HS-27A (cell line): ENCODE measurements around the gene TMEM176B.
"Not testable (repeated sequence)": the region's sequence is repeated elsewhere in the genome, so short reads cannot be mapped to it uniquely, and the experiment has no call there.

Source experiments
- DNase-seq: peaks from one replicate; pipeline ENCODE4 v3.0.0-alpha.2; 2012; ENCODE audit warnings: low read depth, missing footprints

The TMEM176B gene

GRCh38 chr7:150790416-150791075, 9.6 kb downstream of the TMEM176B start:
- DNase-seq, result no peak

DNA sequence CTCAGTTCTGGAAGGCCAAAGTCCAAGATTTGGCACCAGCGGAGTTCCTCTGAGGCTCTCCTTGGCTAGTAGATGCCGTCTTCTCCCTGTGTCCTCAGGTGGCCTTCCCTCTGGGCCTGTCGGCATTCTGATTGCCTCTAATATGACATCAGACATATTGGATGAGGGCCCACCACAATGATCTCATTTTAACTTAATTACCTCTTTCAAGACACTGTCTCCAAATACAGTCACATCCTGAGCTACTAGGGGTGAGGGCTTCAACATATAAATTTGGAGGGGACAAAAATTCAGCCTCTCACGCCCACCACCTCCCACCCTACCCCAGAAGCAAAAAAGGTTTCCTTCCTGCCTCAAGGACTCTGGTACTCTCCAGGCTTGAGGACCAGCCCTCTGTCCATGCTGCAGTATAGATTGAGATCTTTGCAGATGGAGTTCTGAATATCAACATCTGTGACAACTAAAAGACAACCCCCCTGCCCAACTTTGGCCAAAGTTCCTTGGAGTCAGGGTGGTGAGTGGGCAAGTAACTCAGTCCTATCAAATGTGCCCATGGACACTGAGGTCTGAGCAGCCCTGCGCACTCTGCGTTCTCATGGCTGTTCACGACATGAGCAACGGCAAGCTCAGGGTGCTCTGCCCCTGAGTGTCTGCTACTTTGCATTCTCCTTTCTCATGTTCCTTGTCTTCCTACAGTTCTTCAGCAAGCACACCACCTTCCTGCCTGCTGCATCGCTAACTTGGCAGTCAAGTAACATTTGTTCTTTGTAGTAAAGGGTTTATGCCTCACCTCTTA, 11.5 kb downstream of the TMEM176B start:
- no peak for DNase-seq

- no peak for DNase-seq
Observed at GRCh38 chr7:150787321-150788281, 12.6 kb downstream of the TMEM176B start.

GRCh38 chr7:150784954-150785353, 15.2 kb downstream of the TMEM176B start:
- no peak for DNase-seq

DNA sequence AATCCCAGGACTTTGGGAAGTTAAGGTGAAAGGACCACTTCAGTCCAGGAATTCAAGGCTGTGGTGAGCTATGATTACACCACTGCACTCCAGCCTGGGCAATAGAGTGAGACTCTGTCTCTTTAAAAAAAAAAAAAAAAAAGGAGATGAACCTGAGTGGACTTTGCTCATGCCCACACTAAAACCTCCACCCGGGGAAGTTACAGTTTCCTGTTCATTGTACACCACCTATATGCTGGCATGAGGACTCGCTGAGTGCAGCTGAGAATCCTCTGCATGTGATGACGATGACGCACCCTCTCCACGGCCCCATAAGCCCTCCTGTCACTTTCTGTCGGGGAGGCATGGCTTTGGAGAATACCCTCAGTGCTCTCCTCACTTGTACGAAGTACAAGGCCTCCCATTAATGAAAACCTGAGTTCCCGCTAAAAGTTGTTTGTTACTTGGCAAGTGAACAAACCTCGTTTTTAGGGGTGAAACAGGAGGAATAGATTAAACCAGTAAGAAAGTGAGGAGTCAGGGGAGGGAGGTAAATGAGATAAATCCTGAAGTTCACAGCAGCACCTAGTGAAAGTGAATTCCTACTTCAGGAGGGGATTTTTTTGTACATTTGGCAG, 15.9 kb downstream of the TMEM176B start:
- no peak for DNase-seq

GRCh38 chr7:150781961-150782360, 18.2 kb downstream of the TMEM176B start:
- DNase-seq, result no peak

GRCh38 chr7:150781103-150781502, 19.1 kb downstream of the TMEM176B start:
- DNase-seq, result no peak

DNA sequence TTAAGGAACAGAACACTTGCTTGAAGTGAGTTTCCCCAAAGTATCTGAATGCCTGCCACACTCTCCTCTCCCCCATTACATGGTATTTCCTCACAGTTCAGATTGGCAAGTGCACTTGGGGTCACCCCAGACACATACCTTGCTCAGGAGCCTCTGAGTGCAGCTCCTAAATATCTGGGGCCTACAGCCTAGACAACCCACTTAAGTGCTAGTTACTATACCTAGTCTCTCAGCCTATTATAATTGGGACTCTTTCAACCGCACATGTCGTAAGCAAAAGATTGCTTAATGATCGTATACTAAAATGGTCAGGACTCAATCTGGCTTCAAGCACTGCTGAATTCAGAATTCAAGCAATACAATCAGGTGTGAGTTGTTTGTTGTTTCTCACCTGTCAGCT, 19.9 kb downstream of the TMEM176B start:
- DNase-seq, result no peak

- DNase-seq, result peak; percentile 7
Observed at GRCh38 chr7:150778738-150779301, 21.3 kb downstream of the TMEM176B start.

GRCh38 chr7:150778014-150778737, 22.0 kb downstream of the TMEM176B start:
- DNase-seq, result no peak

DNA sequence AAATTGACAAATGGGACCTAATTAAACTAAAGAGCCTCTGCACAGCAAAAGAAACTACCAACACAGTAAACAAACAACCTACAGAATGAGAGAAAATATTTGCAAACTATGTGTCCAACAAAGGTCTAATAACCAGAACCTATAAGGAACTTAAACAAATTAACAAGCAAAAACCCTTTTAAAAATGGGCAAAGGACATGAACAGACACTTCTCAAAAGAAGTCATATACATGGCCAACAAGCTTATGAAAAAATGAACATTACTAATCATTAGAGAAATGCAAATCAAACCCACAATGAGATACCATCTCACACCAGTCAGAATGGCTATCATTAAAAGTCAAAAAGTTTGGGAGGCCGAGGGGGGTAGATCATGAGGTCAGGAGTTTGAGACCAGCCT, 26.0 kb downstream of the TMEM176B start:
- not testable (repeated sequence) for DNase-seq

DNA sequence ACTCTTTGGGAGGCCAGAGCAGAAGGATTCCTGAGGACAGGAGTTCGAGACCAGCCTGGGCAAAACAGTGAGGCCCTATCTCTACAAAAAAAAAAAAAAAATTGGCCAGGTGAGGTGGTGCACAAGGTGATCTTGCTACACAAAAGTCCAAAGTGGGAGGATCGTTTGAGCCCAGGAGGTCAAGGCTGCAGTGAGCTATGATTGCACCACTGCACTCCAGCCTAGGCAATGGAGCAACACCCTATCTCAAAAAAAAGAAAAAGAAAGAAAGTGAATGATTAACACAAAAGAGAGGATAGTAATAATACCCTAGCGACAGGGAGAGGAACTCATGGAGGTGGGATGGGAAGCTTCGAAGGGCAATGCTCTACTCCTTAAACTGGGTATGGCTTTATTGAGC, 30.4 kb downstream of the TMEM176B start:
- no peak for DNase-seq

- no peak for DNase-seq
Observed at GRCh38 chr7:150766334-150766709, 33.8 kb downstream of the TMEM176B start.

DNA sequence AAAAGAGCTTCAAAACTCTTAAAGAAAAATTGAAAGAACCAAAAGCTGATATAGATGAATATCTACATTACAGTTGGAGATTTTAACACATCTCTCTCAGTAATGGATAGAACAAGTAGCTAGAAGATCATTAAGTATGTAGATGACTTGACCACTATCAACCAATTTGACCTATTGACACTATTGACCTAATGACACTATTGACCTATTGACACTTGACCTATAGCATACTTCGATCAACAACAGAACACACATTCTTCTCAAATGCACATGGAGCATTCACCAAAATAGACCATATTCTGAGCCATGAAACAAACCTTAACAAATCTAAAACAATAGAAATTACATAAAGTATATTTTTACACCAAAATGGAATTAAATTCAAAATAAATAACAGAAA, 40.7 kb downstream of the TMEM176B start:
- no peak for DNase-seq

DNA sequence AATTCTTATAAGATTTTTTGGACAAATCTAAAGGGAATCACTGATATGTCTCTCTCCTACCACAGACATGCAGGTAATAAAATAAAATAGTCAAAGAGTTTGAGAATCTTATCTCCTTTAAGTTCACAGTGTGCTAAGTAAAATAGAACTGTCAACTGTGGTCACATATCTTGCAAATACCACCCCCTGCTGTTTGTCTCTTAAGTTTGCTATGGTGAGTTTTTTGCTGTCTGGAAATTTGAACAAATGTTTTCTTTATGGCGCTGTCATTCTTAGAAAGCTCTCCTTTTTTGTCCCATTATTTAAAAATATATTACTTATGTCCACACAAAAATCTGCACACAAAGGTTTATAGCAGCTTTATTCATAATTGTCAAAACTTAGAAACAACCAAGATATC, 43.3 kb downstream of the TMEM176B start:
- DNase-seq, result no peak

- DNase-seq, result no peak
Observed at GRCh38 chr7:150756166-150756565, 44.0 kb downstream of the TMEM176B start.

DNA sequence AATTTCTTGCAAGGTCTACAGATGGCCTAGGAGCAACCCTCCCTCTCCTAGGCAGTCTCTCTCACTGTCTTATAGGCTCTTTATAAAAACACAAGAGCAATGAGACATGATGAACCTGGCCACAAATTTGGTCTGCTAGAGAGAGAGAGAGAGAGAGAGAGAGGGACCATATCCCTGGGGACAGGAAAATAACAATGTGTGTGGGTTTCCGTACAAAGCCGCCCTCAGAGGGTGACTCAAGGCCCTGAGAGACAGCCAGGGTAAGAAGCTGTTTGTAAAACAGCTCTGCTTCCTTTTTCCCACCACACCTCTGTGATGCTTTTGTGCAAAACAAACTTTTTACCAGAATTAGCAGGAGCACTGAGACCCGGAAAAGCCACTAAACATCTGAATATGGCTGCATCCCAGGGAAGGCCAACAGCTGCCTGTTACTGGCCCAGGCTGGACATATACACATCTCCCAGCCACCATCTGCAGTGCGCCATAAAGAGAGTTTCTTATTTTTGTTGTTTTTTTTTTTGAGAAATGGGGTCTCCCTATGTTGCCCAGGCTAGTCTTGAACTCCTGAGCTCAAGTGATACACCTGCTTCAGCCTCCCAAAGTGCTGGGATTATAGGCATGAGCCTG, 44.6 kb downstream of the TMEM176B start:
- DNase-seq, result no peak

- no peak for DNase-seq
Observed at GRCh38 chr7:150754951-150755350, 45.2 kb downstream of the TMEM176B start.

DNA sequence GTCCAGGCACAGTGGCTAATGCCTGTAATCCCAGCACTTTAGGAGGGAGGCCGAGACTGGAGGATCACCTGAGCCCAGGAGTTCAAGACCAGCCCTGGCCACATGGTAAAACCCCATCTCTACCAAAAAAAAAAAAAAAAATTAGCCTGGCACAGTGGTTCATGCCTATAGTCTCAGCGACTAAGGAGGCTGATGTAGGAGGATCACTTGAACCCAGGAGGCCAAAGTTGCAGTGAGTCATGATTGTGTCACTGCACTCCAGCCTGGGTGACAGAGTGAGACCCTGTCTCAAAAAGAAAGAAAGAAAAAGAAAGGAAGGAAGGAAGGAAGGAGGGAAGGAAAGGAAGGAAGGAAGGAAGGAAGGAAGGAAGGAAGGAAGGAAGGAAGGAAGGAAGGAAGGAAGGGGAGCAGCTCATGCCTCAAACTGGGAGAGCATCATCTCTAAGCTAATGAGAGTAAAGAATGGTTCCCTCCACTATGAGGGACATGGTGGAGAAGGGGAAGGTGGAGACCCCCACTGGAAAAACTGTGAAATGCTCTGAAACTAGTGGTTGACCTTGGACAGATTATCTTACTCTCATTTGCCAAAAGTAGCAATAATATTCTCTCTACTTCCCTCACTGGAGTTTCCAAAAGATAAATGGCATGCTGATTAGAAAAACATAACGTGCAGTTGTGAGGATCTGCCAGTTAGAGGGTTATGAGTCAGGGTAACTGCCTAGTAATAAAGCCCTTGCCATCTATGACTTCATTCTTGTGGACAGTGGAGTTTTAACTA, 46.1 kb downstream of the TMEM176B start:
- DNase-seq, result no peak

DNA sequence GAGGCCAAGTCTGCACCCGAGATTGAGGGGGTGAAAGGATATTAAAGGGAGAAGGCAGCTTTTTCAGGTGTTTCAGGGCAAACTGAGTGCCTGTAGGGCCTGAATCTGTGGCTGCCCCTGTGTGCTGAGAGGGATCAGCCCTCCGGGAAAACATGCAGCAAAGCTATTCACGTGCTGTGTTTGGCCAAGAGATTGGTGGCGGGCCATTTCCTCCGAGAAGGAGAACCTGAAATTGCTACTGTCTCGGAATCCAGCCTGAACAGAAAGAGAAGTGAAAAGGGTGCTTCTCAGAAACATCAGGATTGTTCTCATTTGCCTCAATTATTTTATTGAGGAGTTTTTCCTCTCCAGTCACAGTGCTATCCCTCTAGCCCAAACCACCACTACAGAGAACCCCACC, 46.9 kb downstream of the TMEM176B start:
- no peak for DNase-seq
